Measurements from ENCODE around the gene SAP25. TPM values are rescaled to one million over a fixed set of nuclear protein-coding genes. Genes with fewer than 3 reads are reported as not detected.
A peak's percentile ranks its signal among the peaks of the same experiment; 100 is the strongest.

The SAP25 gene
- total and polyA plus RNA-seq, 2 of the 4 experiments (the other 2 are of a cell fraction) = 1.8 TPM; not detected in 1

DNA sequence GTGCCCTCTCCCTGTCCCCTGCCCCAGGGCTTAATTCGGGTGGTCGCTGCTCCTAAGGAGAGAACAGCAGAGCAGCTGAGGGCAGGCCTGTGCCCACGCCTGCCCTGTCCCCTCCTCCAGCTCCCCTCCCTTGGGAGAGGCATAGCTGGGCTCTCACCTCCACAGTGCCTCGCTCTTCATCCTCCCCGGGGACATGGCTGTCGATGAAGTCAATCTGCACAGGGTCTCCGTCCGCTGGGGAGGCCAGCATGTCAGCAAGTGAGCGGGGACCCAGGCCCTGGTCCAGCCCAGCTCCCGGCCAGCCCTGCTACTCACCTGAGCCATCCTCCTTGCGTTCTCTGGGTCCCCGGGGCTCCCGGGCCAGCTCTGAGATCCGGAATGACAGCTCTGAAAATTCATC, 3.8 kb upstream of the SAP25 start:
- Histone ChIP-seq H3K4me3 (ENCODE audit: insufficient read depth, low read depth, low read length) (no peak overlapping the region), H3K56ac (ENCODE audit: extremely low read depth, insufficient read depth, low read length) (no peak overlapping the region), H2BK20ac (ENCODE audit: low read depth, low read length) (no peak overlapping the region), H3K4me2 (ENCODE audit: low read depth, low read length) (no peak overlapping the region), H3K14ac (replicated peaks; ENCODE audit: low read depth, low read length) (no peak overlapping the region), H3K27me3 (ENCODE audit: control insufficient read depth, insufficient read depth, low read length) (no peaks in the 10 kb centered on the region), H3K23ac (ENCODE audit: low read depth, low read length) (no peak overlapping the region), H3K4ac (ENCODE audit: low read depth, low read length) (no peak overlapping the region), H4K91ac (ENCODE audit: insufficient read depth, low read depth, low read length) (no peak overlapping the region), H3K36me3 (ENCODE audit: control insufficient read depth, insufficient read depth, low read length) (peaks cover 76% of the 10 kb centered on the region), H3K4me1 (ENCODE audit: control insufficient read depth, insufficient read depth, low read length) (no peaks in the 10 kb centered on the region; the same call in 1 of the 2 replicates), H2AK9ac (replicated peaks; ENCODE audit: low read depth, low read length, poor library complexity) (peak overlapping the region; percentile 24), H4K5ac (ENCODE audit: low read depth, low read length) (no peak overlapping the region), H3K9me3 (ENCODE audit: control insufficient read depth, insufficient read depth, low read length) (no peaks in the 10 kb centered on the region), H3K27ac (ENCODE audit: insufficient read depth, low read length) (no peak overlapping the region), H2BK5ac (ENCODE audit: low read depth, low read length, poor library complexity, severe bottlenecking) (no peak overlapping the region), H2BK120ac (ENCODE audit: low read depth, low read length) (no peak overlapping the region), H4K8ac (ENCODE audit: low read depth in 2 of 2, low read length in 2 of 2) (no peak overlapping the region), H3K18ac (ENCODE audit: low read depth, low read length) (no peak overlapping the region), H2BK15ac (ENCODE audit: low read depth, low read length) (no peak overlapping the region), H3K9ac (ENCODE audit: low read depth, low read length) (no peak overlapping the region), H3K79me1 (ENCODE audit: low read depth in 1 of 2, low read length in 2 of 2) (peaks cover 11 to 39% of the 10 kb centered on the region in 2 experiments), H4K20me1 (ENCODE audit: insufficient read depth, low read length) (peaks cover 13% of the 10 kb centered on the region; the same call in 1 of the 2 replicates), H2AFZ (replicated peaks; ENCODE audit: low read length, poor library complexity) (no peak overlapping the region), H3K9me1 (ENCODE audit: insufficient read depth, low read length) (peaks cover 5% of the 10 kb centered on the region), H2AK5ac (ENCODE audit: low read depth, low read length) (no peak overlapping the region)
- dilution Hi-C loops (cut with HindIII; ENCODE audit: low sequenced_read_pairs, unreplicated experiment) = no loop called here
- no TSS peak for BruUV-seq (replicated peaks)
- intact Hi-C loops (cut with micrococcal nuclease) = no loop called here
- 92% methylated on average over 3 of the region's 14 CpGs; no CpG with 5 or more reads in 1 of the 2 experiments for WGBS, 2 experiments (ENCODE audit: extremely low coverage in 2 of 2, insufficient read length in 1 of 2)
- TF ChIP-seq POLR2A (IDR thresholded peaks at IDR 0.05; ENCODE audit: low read depth, low read length) (no peak), FOS (IDR thresholded peaks at IDR 0.05; ENCODE audit: low read depth, low read length) (no peak), CEBPB (IDR thresholded peaks at IDR 0.05; ENCODE audit: low read depth, low read length) (no peak), CHD1 (IDR thresholded peaks at IDR 0.05; ENCODE audit: low read depth, low read length) (no peak), RAD21 (IDR thresholded peaks at IDR 0.05; ENCODE audit: low read length) (no peak), MAZ (IDR thresholded peaks at IDR 0.05; ENCODE audit: borderline replicate concordance, low read depth, low read length) (no peak), RFX5 (IDR thresholded peaks at IDR 0.05; ENCODE audit: low read depth, low read length) (no peak), MXI1 (IDR thresholded peaks at IDR 0.05; ENCODE audit: borderline replicate concordance, low read depth, low read length) (no peak), MAFK (IDR thresholded peaks at IDR 0.05; ENCODE audit: low read depth, low read length) (no peak), BHLHE40 (IDR thresholded peaks at IDR 0.05; ENCODE audit: low read depth, low read length) (no peak), NFE2L2 (IDR thresholded peaks at IDR 0.05; ENCODE audit: low read depth, low read length) (no peak), RCOR1 (IDR thresholded peaks at IDR 0.05; ENCODE audit: insufficient replicate concordance, low read length) (no peak), SMC3 (IDR thresholded peaks at IDR 0.05; ENCODE audit: low read depth, low read length) (no peak)
- TF ChIP-seq, protein P1, sequence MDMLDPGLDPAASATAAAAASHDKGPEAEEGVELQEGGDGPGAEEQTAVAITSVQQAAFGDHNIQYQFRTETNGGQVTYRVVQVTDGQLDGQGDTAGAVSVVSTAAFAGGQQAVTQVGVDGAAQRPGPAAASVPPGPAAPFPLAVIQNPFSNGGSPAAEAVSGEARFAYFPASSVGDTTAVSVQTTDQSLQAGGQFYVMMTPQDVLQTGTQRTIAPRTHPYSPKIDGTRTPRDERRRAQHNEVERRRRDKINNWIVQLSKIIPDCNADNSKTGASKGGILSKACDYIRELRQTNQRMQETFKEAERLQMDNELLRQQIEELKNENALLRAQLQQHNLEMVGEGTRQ (IDR thresholded peaks at IDR 0.05; ENCODE audit: low read depth, low read length) = no peak
- TF ChIP-seq, protein P2, sequence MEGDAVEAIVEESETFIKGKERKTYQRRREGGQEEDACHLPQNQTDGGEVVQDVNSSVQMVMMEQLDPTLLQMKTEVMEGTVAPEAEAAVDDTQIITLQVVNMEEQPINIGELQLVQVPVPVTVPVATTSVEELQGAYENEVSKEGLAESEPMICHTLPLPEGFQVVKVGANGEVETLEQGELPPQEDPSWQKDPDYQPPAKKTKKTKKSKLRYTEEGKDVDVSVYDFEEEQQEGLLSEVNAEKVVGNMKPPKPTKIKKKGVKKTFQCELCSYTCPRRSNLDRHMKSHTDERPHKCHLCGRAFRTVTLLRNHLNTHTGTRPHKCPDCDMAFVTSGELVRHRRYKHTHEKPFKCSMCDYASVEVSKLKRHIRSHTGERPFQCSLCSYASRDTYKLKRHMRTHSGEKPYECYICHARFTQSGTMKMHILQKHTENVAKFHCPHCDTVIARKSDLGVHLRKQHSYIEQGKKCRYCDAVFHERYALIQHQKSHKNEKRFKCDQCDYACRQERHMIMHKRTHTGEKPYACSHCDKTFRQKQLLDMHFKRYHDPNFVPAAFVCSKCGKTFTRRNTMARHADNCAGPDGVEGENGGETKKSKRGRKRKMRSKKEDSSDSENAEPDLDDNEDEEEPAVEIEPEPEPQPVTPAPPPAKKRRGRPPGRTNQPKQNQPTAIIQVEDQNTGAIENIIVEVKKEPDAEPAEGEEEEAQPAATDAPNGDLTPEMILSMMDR (conservative IDR thresholded peaks at IDR 0.05; ENCODE audit: low read depth, low read length) = no peak
- TF ChIP-seq, protein P3, sequence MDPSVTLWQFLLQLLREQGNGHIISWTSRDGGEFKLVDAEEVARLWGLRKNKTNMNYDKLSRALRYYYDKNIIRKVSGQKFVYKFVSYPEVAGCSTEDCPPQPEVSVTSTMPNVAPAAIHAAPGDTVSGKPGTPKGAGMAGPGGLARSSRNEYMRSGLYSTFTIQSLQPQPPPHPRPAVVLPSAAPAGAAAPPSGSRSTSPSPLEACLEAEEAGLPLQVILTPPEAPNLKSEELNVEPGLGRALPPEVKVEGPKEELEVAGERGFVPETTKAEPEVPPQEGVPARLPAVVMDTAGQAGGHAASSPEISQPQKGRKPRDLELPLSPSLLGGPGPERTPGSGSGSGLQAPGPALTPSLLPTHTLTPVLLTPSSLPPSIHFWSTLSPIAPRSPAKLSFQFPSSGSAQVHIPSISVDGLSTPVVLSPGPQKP (IDR thresholded peaks at IDR 0.05; ENCODE audit: borderline replicate concordance, low read depth, low read length) = no peak
- in situ Hi-C loops (cut with MboI; ENCODE audit: low sequenced_read_pairs) = loop anchor here (25.0 kb wide), 1 partner anchor 285 kb away; the partner anchor contains the start of genes SLC12A9 and TRIP6
- CTCF ChIA-PET = no interaction called here
- ATAC-seq (ENCODE audit: low read depth) (no peak), DNase-seq (no peak)
- POLR2A ChIA-PET (ENCODE audit: unreplicated experiment) = no interaction called here
